Posterior vena cava (tissue), 2 donors: Measurements from ENCODE around the gene CSNK1E. TPM values are rescaled to one million over a fixed set of nuclear protein-coding genes. Genes with fewer than 3 reads are reported as not detected.

Source experiments
- DNase-seq: peaks from one replicate; pipeline ENCODE4 v3.0.0-alpha.2; 2020; ENCODE audit warnings: low spot score
- intact Hi-C, 2 donors: fragments of 100-400 bp; cut with DNase I; formaldehyde crosslinking; loops; one replicate each; pipeline versions ENCODE4 v1.14.1 to v1.14.2; 2022 to 2023
- total RNA-seq, 2 donors: library from RNA; stranded (reverse); fragmentation: NEBNext Ultra II Directional; extraction: Animal tissue kit (Norgen Biotek cat#: 25700); gene quantifications; one replicate each; pipeline ENCODE4 v1.2.1, GENCODE V29; 2021
- donor health status: DM: yes; HTN: yes; CAD: no.
- donor health status: DM: yes; HTN: yes; CAD: no.

CSNK1E gene
- total RNA-seq, 2 donors from 2014 or later: 70.1 to 88.6 TPM

DNA sequence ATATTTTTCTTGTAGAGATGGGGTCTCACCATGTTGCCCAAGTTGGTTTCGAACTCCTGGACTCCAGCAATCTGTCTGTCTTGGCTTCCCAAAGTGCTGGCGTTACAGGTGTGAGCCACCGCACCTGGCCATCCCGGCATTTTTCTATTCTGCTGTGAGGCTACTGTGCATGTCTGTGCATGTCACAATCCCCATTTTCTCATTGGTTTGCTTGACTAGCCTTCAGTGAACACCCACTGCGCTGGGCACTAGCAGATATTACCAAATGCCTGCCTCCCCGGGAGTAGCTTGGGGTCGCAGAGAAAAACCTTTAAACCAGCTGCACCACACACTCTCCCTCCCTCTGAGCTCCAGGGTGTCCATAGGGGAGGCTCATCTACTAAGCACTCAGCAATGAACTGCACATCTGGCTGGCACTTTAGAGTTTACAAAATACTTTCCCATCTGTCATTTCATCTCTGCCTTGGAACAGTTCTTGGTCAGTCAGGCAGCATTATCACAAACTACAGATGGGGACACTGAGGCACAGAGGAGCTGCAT is 4.9 kb downstream of the CSNK1E start:
- no peak for DNase-seq
- intact Hi-C loops: loop anchor here in 1 of 2 donors (10.0 kb wide), 1 partner anchor 108 kb away; the partner anchor contains the start of gene MAFF

DNA sequence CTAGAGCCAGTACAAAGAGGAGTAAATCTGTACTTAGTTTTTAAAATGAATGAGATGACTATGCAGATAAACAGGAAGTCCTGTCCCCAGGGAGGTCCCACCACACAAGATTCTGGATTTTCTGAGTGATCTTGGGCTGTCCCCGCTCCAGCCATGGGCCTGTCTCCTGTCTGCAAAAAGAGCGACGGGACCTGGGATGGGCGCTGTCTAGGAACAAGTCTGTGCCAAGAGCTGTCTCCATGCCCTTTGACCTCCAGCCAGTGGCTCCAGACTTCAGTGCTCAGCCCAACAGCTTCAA is 6.0 kb downstream of the CSNK1E start:
- DNase-seq: no peak
- intact Hi-C loops: loop anchor here in 1 of 2 donors (10.0 kb wide), 1 partner anchor 106 kb away; the partner anchor contains the start of gene MAFF

DNA sequence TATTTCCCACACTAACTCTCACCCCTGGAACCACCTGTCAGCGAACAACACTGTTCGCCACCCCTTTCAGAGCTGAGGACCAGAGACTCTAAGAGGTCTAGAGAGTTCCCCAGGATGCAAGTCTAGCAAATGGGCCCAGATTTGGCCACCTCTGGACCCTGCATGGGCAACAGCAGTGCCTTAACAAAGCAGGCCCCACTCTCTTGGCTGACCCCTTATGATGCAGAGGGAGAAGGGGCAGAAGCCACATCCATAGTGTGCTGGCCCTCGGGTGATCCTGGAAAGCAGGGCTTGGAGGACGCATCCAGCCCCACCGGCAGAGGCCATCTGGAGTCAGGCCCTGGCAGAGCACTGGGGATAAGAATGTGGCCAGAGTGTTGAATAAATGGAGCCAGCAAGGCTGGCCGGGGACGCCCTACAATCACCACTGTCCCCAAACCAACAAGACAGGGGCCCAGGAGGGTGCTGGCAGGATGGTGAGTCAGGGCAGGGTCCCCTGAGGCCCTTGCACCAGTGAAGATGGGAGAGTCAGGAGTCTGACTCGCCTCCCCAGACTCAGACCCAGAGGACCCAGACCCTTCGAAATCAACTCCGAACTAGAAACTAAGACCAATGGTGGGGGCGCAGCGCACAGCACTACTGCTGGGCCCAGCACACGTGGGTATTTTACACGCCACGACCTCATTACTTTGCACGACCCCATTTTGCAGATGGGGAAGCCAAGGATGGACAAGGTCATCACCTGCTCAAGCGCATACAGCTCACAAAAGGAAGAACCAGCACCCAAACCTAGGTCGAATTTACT is 6.5 kb downstream of the CSNK1E start:
- intact Hi-C loops: loop anchor here in 1 of 2 donors (10.0 kb wide), 1 partner anchor 106 kb away; the partner anchor contains the start of gene MAFF

DNA sequence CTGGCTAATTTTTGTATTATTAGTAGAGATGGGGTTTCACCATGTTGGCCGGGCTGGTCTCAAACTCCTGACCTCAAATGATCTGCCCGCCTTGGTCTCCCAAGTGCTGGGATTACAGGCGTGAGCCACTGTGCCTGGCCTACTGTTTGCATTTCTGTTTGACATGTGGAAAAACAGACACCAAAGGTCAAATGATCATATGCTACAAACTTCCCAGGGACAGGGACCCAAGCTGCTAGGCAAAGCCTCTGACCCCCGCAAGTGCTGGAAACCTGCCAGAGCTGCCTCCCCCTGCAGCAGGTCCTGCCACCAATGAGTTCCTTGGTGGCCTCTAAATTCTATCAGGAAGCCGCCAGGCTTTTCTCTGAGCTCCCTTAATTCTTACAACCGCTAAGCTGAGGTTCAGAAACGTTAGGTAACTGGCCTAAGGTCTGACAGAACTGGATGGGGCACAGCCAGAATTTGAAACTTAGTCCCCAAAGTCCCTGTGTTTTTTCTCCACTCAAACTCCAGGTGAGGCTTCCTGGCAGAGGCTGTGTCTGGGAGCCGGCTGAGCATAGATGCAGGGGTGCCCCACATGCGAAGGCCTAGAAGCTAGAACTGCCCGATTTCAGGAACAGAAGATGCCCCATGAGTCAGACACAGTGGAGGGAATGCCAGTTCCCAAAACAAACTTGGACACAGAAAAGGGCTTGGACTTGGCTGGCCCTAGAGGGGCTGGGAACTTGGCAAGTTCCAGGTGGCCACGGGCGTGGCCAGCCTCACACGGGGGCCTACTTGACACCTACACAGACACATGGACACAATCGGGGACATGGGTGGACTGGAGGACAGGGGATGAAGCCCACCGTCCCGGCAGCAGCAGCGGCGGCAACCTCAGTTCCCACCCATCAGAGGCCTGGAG is 7.4 kb downstream of the CSNK1E start:
- intact Hi-C loops: loop anchor here in 1 of 2 donors (10.0 kb wide), 1 partner anchor 105 kb away; the partner anchor contains the start of gene MAFF
- no peak for DNase-seq

More for the DNA sequence above, 6.5 kb downstream of the CSNK1E start:
- no peak for DNase-seq

DNA sequence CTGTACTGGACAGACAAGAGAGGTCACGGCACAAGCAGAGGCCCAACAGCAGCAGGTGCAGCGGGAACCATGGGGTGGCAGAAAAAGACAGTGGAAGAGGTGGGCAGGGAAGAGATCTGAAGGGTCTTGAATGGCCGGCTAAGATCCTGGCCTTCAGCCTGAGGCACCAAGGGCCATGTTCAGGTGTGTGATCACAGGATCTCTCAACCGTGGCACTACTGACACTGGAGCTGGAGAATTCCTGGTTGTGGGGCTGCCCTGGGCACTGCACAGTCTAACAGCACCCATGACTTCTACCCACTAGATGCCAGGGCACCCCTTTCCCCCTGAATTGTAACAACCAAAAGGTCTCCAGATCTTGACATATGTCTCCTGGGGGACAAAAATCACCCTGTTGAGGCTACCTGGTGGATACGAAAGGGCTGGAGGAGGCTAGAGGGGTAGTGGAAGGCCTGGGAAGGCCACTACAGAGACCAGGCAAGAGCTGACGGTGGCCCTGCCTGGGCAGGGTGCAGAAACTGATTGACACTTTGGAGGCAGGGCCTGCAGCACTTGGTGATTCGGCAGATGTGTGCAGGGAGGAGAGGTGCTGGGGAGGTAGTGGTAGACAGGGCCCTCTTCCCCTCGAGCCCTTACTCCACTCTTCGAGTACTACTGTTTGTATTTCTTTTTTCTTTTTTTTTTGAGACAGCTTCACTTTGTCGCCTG is 8.3 kb downstream of the CSNK1E start:
- no peak for DNase-seq
- intact Hi-C loops: no loop called here

DNA sequence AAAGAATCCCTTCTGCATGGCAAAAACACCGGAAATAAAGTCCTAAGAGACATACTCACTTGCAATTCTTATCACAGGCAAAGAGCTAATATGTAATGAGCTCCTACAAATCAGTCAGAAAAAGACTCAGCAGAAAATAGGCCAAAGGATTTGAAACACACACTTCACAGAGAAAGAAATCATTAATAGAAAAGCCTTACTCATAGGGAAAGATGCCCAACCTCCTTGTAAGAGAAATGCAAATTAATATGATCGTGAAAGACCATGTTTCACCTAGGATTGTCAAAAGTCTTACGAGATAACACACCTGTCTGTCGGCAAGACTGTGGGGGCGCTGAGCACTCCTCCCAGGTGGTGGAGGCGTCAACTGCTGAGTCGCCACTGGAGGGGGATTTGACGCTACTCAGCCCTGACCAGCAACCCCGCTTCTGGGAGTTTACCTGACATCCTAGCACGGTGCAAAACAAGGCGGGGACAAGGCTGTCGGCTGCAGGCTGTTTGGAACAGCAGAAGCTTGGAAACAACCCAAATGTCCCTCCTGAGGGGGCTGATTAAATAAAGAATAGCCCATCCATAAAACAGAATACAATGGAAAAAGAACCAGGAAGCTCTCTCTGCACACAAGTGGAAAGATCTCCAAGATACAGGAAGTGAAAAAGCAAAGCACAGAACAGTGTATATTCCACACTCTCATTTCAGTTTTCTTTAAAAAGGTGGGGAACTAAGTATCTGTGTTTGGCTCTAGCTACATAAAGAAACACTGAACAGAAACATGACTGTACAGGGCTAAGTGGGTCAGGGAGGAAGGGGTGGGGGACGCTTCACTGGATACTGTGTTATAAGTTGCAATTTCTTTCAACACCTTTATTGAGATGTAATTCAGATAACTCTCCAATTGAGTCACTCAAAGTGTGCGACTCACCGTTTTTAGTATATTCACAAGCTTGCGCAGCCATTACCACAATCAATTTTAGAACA is 11.5 kb downstream of the CSNK1E start:
- intact Hi-C loops: no loop called here
- no peak for DNase-seq

DNA sequence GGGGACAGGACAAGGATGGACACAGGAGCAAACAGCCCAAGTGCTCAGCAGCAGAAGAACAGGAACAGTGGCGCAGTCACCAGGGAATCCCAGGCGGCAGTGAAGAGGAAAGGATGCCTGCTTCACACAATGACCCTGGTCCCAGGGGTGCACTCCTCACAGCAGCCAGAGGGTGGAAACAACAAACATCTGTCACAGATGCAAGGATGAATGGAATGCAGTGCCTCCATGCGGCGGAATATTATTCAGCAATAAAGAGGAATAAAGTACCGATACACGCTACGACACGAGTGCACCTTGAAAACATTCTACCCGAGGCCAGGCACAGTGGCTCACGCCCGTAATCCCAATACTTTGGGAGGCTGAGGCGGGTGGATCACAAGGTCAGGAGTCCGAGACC is 12.7 kb downstream of the CSNK1E start:
- DNase-seq: no peak
- intact Hi-C loops: no loop called here

DNA sequence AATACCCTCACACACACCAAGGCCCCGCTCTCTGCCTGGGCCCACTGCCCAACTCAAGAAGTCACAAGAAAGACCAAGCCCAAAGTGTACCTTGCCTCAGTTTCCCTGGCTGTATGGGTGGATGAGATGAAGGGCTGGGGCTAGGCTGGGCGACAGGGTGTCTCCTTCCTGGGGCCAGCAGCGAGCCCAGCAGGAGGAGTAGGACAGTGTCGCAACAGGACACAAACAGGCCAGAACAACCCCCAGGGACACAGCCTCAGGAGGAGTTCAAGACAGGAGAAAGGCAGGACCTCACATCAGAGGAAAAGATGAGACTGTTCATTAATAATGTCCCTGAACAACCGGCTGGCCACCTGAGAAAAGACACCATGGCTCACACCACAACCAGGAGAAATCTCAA is 13.3 kb downstream of the CSNK1E start:
- no peak for DNase-seq
- intact Hi-C loops: no loop called here

DNA sequence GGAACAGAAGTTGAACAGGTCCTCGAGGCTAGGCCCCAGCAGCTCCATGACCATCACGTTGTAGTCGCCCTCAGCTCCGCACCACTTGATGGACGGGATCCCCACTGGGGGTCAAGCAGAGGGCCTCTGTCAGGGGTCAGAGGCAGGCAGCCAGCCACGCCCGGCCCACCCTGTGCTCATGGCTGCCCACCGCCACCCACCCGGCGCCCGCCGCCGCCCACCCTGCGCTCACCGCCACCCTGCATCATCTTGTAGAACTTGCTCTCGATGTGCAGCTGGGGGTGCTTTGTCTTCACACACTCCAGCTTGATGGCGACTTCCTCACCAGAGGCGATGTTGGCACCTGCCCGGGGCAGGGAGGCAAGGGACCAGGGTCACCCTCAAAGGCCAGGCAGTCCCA is 14.3 kb downstream of the CSNK1E start:
- intact Hi-C loops: loop anchor here in 1 of 2 donors (1.0 kb wide), 1 partner anchor 28 kb away; no protein-coding TSS in a partner anchor
- DNase-seq: no peak

DNA sequence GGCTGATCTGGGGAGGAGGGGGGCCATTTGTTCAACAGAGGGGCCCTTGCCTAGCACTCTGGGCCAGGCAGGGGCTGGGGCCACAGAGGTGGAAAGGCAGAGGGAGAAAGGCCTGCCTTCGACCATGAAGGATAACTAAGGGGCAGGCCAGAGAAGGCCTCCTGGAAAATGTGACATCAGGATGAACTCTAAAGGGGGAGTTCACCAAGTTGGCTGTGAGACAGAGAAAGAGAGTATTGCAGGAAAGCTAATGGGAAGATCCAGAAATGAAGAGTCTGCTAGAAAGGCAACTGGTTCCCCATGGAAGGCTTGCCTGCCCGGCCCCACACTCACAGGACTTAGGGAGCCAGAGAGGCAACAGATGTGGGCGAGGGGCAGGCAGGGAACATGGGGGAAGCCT is 16.3 kb downstream of the CSNK1E start:
- intact Hi-C loops: no loop called here
- DNase-seq: no peak

DNA sequence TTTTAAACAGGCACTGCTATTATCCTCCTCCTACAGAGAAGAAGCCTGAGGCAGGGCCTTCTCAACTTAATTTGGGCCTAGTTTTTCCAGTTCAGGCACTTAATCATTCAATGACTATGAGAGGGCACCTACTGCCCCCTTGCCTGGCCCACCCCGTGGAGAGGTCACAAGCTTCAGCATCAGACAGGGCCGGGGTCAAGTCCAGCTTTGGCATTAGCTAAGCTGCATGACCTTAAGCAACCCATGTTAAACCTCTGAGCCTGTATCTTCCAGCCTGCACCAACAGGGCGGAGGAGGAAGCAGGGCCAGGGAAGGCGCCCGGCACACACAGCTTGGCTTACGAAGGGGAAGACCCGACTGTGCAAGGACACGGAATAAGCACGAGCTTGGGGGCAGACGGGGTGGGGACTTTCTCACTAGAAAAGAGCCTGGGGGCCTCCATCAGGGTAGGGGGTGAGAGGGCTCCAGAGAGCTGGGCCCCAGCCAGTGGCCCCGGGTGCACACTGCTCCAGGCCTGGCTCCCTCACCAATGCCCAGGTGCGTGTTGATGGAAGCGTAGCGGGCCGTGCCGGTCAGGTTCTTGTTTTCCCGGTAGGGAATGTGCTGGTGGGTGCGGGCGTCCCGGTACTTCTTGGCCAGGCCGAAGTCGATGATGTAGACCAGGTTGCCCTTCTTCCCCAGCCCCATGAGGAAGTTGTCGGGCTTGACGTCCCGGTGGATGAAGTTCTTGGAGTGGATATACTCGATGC is 16.9 kb downstream of the CSNK1E start:
- intact Hi-C loops: no loop called here
- no peak for DNase-seq

DNA sequence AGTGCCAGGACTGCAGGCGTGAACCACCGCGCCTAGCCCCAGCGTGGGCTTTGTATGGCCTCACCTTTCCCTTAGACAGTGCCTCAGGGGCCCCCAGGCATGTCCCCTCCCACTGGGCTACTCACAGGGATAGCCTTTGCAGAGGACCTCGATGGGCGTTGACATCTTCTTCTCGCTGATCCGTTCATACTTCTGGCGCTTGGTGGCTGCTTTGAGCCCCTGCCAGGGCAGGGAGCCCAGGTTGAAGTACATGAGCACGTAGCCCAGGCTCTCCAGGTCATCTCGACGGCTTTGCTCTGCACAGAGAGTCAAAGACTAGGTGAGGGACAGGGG is 17.5 kb downstream of the CSNK1E start:
- intact Hi-C loops: no loop called here

DNA sequence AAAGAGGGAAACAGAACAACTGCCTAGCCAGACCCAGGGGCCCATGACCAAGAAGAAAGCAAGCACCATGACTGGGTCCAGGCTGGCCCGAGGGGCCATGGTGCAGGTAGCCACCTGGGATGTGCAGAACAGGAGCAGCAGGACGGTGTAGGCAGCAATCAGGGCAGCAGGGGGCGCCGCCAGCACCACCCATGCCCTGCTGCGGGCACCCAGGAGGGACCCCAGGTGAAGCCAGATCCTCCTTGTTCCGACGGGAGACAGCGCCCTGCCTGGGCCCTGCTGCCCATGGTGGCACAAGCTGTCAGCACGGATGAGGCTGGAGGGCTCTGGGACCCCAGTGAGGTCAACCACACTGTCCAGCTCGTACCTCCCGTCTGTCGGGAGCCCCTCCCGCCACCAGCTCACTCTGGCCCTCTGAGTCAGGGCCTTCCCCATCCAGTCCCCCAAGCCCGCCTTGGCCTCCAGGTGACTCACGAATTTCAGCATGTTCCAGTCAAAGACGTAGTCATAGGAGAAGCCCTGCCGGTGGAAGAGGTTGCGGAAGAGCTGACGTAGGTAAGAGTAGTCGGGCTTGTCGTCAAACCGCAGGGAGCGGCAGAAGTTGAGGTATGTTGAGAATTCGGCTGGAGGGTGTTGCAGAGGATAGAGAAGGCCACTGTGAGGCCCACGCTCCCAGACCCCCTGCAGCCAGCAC is 18.8 kb downstream of the CSNK1E start:
- intact Hi-C loops: no loop called here
- DNase-seq: no peak

More for the DNA sequence above, 17.5 kb downstream of the CSNK1E start:
- DNase-seq: no peak

DNA sequence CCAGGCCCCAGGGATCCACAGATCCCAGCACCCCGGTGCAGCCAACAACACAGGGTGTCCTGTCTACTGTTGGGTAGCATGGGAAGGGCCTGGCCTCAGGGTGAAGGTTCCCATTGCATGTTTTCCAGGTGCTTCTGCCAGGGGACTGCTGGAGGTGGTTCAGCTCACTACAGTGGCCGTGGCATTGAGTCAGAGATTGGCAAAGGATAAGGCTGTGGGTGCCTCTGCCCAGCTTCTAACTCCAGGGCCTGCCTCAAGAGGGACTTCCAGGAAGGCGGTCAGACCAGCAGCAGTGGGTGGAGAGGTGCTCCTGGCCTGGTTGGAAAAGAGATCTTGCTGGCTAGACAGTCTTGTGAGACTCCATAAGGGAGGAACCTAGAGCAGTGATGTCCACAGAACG is 20.9 kb downstream of the CSNK1E start:
- DNase-seq: no peak
- intact Hi-C loops: loop anchor here in 1 of 2 donors (2.0 kb wide), 1 partner anchor 16 kb away; no protein-coding TSS in a partner anchor

DNA sequence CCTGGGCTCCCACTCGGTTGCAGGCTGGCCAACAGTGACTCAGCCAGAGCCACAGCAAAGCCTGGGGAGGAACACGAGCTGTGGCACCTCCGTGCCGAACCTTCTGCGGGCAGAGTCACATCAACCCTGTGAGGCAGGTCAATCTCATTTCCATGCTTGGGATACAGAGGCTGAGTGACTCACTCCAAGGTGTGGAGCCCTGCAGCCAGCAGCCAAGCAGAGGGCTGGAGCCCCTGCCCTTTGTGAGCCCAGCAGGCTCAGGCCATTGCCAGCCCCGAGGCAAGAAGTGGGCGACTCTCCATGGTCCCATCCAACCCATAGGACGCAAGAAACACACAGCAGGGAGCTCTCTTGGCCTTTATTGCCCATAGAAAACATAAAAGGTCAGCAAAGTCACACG is 21.4 kb downstream of the CSNK1E start:
- DNase-seq: no peak
- intact Hi-C loops: loop anchor here in 1 of 2 donors (2.0 kb wide), 1 partner anchor 15 kb away; no protein-coding TSS in a partner anchor

DNA sequence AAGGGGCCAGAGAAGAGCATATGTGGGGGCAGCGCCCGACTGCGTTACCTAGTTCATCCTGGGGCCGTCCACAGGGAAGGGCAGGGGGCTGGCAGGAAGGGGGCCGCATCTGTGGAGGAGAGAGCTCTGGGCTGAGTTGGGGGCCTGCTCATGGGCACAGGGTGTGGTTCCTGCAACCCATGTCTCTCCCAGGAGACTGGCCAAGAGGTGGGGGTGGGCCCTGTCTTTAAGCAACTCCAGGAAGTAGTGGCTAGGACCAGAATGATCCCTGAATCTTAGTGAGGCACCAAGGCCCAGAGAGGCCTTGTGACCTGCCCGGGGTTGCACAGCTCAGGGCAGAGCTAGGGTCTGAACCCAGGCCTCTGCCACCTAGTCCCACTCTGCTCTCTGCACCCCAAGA is 21.9 kb downstream of the CSNK1E start:
- no peak for DNase-seq
- intact Hi-C loops: no loop called here

DNA sequence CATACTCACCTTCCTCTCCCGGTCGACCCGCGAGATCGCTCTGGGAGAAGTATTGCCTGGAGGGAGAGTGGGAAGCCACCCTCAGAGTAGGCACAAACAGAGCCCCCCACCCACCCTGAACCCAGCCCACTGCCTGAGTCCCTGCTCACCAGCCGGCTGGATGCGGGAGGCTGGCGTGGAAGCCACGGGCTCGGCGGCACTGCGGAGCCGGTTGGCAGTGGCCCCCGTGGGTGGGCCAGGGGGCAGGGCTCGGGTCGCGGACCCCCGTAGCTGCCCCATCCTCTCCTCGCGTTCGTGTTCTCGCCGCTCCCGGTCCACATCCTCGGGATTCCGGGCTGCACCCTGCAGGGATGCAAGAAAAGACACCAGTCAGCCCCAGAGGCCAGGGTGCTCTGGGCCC is 23.0 kb downstream of the CSNK1E start:
- no peak for DNase-seq
- intact Hi-C loops: no loop called here
